Astrocyte (in vitro differentiated cells and primary cell): ENCODE results near the gene HHIP. TPM values are rescaled to one million over a fixed set of nuclear protein-coding genes. Genes with fewer than 3 reads are reported as not detected.

Source experiments
- DNase-seq: peaks from one replicate; pipeline ENCODE4 v3.0.0-alpha.2; 2010; ENCODE audit warnings: low read depth
- FAIRE-seq: peaks from 2 replicates; lab custom pipeline; 2011; peaks lifted over from hg19 to GRCh38; lab: Jason Lieb, UNC
- H2AFZ ChIP-seq: 2 replicates; pipeline ENCODE4 v1.6.0; 2012; ENCODE audit warnings: low read depth, low read length, inconsistent platforms
- H3K27ac ChIP-seq: 2 replicates; pipeline ENCODE4 v1.5.1; 2011; ENCODE audit warnings: low read depth, low read length, inconsistent platforms
- H3K27me3 ChIP-seq: 2 replicates; pipeline ENCODE4 v1.6.0; 2011; ENCODE audit warnings: low read length, inconsistent platforms; ENCODE audit not compliant: insufficient read depth
- H3K36me3 ChIP-seq: 2 replicates; pipeline ENCODE4 v1.5.1; 2011; ENCODE audit warnings: low read length, inconsistent platforms; ENCODE audit not compliant: insufficient read depth
- H3K4me1 ChIP-seq: 2 replicates; pipeline ENCODE4 v1.5.1; 2011; ENCODE audit warnings: low read length, inconsistent platforms; ENCODE audit not compliant: insufficient read depth
- H3K4me2 ChIP-seq: 2 replicates; pipeline ENCODE4 v1.6.0; 2012; ENCODE audit warnings: low read length, inconsistent platforms
- H3K4me3 ChIP-seq: 2 replicates; pipeline ENCODE4 v1.5.1; 2011; ENCODE audit warnings: low read depth, mild to moderate bottlenecking, low read length, inconsistent platforms; ENCODE audit not compliant: insufficient read depth
- H3K79me2 ChIP-seq: 2 replicates; pipeline ENCODE4 v1.6.0; 2012; ENCODE audit warnings: mild to moderate bottlenecking, low read length, inconsistent platforms; ENCODE audit not compliant: insufficient read depth
- H3K9ac ChIP-seq: 2 replicates; pipeline ENCODE4 v1.6.0; 2012; ENCODE audit warnings: mild to moderate bottlenecking, low read length, inconsistent platforms
- H3K9me3 ChIP-seq: 2 replicates; pipeline ENCODE4 v1.5.1; 2012; ENCODE audit warnings: low read depth, mild to moderate bottlenecking, low read length, inconsistent platforms; ENCODE audit not compliant: insufficient read depth
- H4K20me1 ChIP-seq: 2 replicates; pipeline ENCODE4 v1.6.0; 2012; ENCODE audit warnings: low read length, inconsistent platforms; ENCODE audit not compliant: insufficient read depth
- H3K27ac Mint-ChIP-seq: one replicate; pipeline ENCODE4 v1.8.0; 2021; ENCODE audit warnings: mild to moderate bottlenecking, mixed read lengths; ENCODE audit not compliant: unreplicated experiment
- H3K27me3 Mint-ChIP-seq: one replicate; pipeline ENCODE4 v1.8.0; 2021; ENCODE audit warnings: low read depth, mixed read lengths; ENCODE audit not compliant: unreplicated experiment
- H3K36me3 Mint-ChIP-seq: one replicate; pipeline ENCODE4 v1.8.0; 2021; ENCODE audit warnings: low read depth, mixed read lengths; ENCODE audit not compliant: unreplicated experiment
- H3K4me1 Mint-ChIP-seq: one replicate; pipeline ENCODE4 v1.8.0; 2021; ENCODE audit warnings: low read depth, mixed read lengths; ENCODE audit not compliant: unreplicated experiment
- H3K4me3 Mint-ChIP-seq: one replicate; pipeline ENCODE4 v1.8.0; 2021; ENCODE audit warnings: mild to moderate bottlenecking, moderate library complexity, mixed read lengths; ENCODE audit not compliant: unreplicated experiment
- H3K9me3 Mint-ChIP-seq: one replicate; pipeline ENCODE4 v1.8.0; 2021; ENCODE audit warnings: mild to moderate bottlenecking, mixed read lengths; ENCODE audit not compliant: unreplicated experiment
- CTCF ChIP-seq: IDR thresholded peaks from 2 replicates; pipeline ENCODE4 v1.5.1; 2011; ENCODE audit warnings: low read depth, mild to moderate bottlenecking, inconsistent platforms, low read length, moderate library complexity; ENCODE audit not compliant: insufficient read depth
- EZH2 ChIP-seq: IDR thresholded peaks from 2 replicates; pipeline ENCODE4 v1.6.1; 2012; ENCODE audit warnings: mild to moderate bottlenecking, low read length, inconsistent platforms; ENCODE audit not compliant: insufficient read depth
- total RNA-seq: library from RNA; stranded (reverse); gene quantifications from 2 replicates; pipeline ENCODE4 v1.2.1, GENCODE V29; 2021

Gene HHIP
- total RNA-seq, 1 donor from 2014 or later, result 4.0 TPM

GRCh38 chr4:144683516-144683915 is 37.6 kb downstream of the HHIP start:
- H3K4me3 Mint-ChIP-seq, result no peak overlapping the region
- Histone ChIP-seq H3K36me3 (peaks cover 25% of the 10 kb centered on the region), H3K27me3 (no peaks in the 10 kb centered on the region), H2AFZ (no peak overlapping the region), H3K4me2 (no peak overlapping the region), H3K9ac (no peak overlapping the region), H3K79me2 (peaks cover 6% of the 10 kb centered on the region), H3K27ac (no peak overlapping the region), H3K4me3 (no peak overlapping the region), H4K20me1 (no peaks in the 10 kb centered on the region), H3K9me3 (no peaks in the 10 kb centered on the region), H3K4me1 (no peaks in the 10 kb centered on the region)
- peaks cover 4% of the 10 kb centered on the region for H3K4me1 Mint-ChIP-seq
- TF ChIP-seq CTCF (no peak), EZH2 (no peak)
- no peaks in the 10 kb centered on the region for H3K36me3 Mint-ChIP-seq
- DNase-seq (no peak), FAIRE-seq (no peak)
- no peaks in the 10 kb centered on the region for H3K9me3 Mint-ChIP-seq
- H3K27ac Mint-ChIP-seq, result no peak overlapping the region
- peaks cover under 1% of the 10 kb centered on the region for H3K27me3 Mint-ChIP-seq

GRCh38 chr4:144685911-144686310 is 40.0 kb downstream of the HHIP start:
- H3K79me2 ChIP-seq, result peaks cover 6% of the 10 kb centered on the region
- H3K27me3 ChIP-seq, result no peaks in the 10 kb centered on the region
- H2AFZ ChIP-seq, result no peak overlapping the region
- no peaks in the 10 kb centered on the region for H3K9me3 ChIP-seq
- Mint-ChIP-seq H3K9me3 (no peaks in the 10 kb centered on the region), H3K27me3 (peaks cover 2% of the 10 kb centered on the region), H3K27ac (no peak overlapping the region), H3K4me1 (peaks cover 4% of the 10 kb centered on the region), H3K36me3 (no peaks in the 10 kb centered on the region), H3K4me3 (no peak overlapping the region)
- no peaks in the 10 kb centered on the region for H3K4me1 ChIP-seq
- no peak overlapping the region for H3K9ac ChIP-seq
- H3K4me2 ChIP-seq, result no peak overlapping the region
- no peak for DNase-seq
- no peak for FAIRE-seq
- TF ChIP-seq EZH2 (no peak), CTCF (no peak)
- no peak overlapping the region for H3K27ac ChIP-seq
- peaks cover 31% of the 10 kb centered on the region for H3K36me3 ChIP-seq
- H3K4me3 ChIP-seq, result no peak overlapping the region
- no peaks in the 10 kb centered on the region for H4K20me1 ChIP-seq

- H3K9me3 ChIP-seq, result no peaks in the 10 kb centered on the region
- no peak overlapping the region for H2AFZ ChIP-seq
- H3K79me2 ChIP-seq, result peaks cover 5% of the 10 kb centered on the region
- DNase-seq, result no peak
- Mint-ChIP-seq H3K4me3 (no peak overlapping the region), H3K27ac (no peak overlapping the region), H3K4me1 (peaks cover 4% of the 10 kb centered on the region), H3K27me3 (peaks cover 2% of the 10 kb centered on the region), H3K36me3 (no peaks in the 10 kb centered on the region), H3K9me3 (no peaks in the 10 kb centered on the region)
- no peaks in the 10 kb centered on the region for H3K4me1 ChIP-seq
- H3K27ac ChIP-seq, result no peak overlapping the region
- TF ChIP-seq EZH2 (no peak), CTCF (no peak)
- peak; percentile 26 for FAIRE-seq
- H4K20me1 ChIP-seq, result no peaks in the 10 kb centered on the region
- H3K4me3 ChIP-seq, result no peak overlapping the region
- H3K36me3 ChIP-seq, result peaks cover 34% of the 10 kb centered on the region
- H3K9ac ChIP-seq, result no peak overlapping the region
- H3K4me2 ChIP-seq, result no peak overlapping the region
- no peaks in the 10 kb centered on the region for H3K27me3 ChIP-seq
Observed at GRCh38 chr4:144686921-144687320, 41.0 kb downstream of the HHIP start.
